Sciatic nerve (tissue), 2 donors: Measurements from ENCODE around the gene B3GNT2. TPM values are rescaled to one million over a fixed set of nuclear protein-coding genes. Genes with fewer than 3 reads are reported as not detected.

Experiments used
- ATAC-seq: fragments of 200-7000 bp; cut with Tn5 transposase; one replicate; pipeline ENCODE4 v1.9.1; 2020; ENCODE audit warnings: mild to moderate bottlenecking, moderate library complexity
- DNase-seq: peaks from one replicate; pipeline ENCODE4 v3.0.0-alpha.2; 2020; ENCODE audit warnings: low spot score
- intact Hi-C: fragments of 100-400 bp; cut with DNase I; formaldehyde crosslinking; loops from one replicate; pipeline ENCODE4 v1.14.2; 2022
- total RNA-seq: library from RNA; stranded (reverse); fragmentation: NEBNext Ultra II Directional; extraction: Animal tissue kit (Norgen Biotek cat#: 25700); gene quantifications from one replicate; pipeline ENCODE4 v1.2.1, GENCODE V29; 2021
- donor health status: DM: no; HTN: no; CAD: no.
- donor health status: DM: no; HTN: no; CAD: no.

B3GNT2 gene
- total RNA-seq, 1 donor from 2014 or later, result 21.0 TPM

DNA sequence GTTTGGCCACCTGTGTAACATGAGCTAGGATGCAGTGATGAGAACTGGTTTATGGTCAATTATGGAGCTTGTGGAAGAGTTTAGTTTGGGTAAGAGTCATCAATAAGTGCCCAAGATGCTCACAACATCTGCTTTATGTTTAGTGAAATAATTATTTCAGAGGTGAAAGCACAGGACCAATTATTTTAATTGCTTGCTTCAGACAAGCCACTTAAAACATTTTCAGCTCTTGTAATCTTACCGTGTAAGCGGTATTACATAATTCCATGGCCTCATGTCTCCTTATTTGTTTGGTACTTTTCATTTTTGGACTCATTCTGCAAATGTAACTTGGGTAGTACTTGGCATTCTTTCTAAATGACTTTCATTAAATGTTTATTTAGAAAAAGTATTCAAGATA lies 5.4 kb downstream of the B3GNT2 start:
- intact Hi-C loops, result no loop called here
- DNase-seq (no peak), ATAC-seq (no peak)

DNA sequence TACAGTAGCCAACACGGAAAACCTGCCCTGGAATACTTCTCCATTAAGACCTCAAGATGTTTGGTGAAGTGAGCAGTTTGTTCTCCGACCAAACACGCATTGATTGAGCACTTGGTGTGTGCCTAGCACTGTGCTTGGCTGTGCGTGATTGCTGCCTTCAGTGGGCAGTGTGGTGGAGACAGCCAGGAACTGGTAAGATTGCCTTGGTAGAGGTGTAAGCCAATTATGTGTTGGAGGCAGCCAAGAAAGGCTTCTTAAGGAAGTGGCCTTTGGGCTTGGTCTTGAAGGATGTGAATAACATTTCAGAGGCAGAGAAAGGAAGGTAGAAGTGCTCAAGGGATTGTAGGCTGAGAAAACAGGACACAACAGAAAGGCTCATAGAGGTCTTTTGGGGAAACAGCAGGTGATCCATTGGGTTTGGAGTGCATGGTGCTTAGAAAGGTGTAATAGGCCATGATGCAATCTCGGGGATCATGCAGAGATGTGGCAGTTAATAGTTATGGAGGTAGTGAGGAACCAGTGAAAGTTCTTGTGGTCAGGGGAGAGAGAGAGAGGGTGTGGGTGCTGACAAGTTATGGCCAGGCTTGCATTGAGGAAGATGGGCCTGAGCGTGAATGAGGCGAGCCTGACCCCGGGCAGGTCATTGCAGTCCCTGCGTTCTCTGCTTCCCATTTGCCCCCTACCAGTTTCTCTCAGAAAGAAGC lies 6.3 kb downstream of the B3GNT2 start:
- no peak for ATAC-seq
- no peak for DNase-seq
- intact Hi-C loops, result no loop called here

DNA sequence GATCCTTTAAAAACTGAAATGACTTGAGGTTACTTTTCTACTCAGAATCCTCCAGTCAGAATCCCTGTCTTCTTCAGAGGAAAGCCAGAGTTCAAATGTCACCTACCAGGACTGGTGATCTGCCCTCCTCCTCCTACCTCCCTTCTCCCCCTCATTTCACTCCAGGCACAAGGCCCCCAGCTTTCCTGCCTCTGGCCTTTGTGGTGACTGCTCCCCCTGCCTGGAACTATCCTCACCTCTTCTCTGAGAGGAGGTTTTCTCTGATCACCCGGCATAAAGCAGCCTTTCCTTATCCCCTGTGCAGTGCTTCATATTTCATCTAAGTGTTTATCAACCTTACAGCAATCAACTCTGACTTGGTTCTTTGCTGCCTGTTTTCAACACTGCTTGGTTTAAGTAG lies 6.8 kb downstream of the B3GNT2 start:
- ATAC-seq (no peak), DNase-seq (no peak)
- intact Hi-C loops, result no loop called here

DNA sequence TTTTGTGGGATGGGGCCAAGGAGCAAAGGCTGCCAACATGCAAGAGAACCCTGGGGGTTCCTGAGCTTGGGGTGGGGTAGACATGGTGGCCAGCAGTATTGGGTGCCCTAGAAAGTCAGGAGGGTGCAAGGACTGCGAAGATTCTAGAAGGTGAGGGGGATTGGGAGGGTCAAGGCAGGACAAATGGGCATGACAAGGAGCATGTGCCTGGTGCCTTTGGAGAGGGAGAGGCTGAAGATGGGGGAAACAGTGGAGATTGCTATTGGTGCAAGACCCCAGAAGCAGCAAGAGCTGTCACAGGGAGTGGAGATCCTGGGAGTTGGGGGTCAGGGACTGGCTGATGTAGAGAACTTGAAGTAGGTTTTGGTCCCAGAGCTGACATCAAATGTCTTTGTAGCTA lies 7.5 kb downstream of the B3GNT2 start:
- ATAC-seq, result no peak
- no peak for DNase-seq
- intact Hi-C loops, result no loop called here

DNA sequence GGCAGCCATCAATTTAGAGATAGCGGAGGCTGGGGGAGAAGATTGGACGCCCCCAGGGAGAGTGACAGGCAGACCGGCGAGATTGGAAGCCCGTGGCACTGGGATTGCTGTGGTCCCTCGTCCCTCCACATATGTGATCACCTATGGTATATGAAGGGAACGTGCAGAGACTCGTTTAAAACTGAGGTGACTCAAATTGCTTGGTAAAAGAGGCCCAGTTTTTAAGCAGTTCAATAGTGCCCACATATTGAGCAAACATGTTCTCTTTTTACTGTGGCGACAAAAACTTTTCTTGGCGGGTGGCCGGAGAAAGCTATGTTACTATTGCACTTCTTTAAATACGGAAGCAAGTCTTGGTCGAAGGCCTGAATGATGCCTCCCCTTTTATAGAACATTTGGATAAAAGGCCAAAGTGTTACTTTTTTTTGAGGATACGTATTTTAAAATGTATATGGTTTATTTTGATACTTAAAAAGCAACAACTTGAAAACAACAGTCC lies 9.1 kb downstream of the B3GNT2 start:
- no peak for ATAC-seq
- DNase-seq, result no peak
- intact Hi-C loops, result no loop called here

DNA sequence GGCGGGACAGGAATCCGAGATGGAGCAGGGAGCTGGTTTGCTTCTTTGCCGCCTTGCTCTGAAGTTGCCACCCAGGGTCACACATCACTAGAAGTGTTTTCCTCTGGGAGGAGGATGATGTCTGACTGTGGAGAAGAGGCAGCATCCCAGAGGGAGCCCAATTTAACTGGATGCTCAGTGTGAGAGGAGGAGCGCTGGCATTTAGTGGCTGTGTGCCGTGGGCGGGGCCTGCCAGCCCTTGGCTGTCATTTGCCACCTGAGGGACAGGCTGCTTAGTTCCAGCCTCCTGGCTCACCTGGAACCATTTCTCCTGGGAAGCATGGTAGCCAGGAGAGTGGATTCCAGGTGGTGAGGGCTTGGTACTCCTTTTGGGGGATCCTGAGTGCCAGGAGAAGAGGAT lies 9.6 kb downstream of the B3GNT2 start:
- intact Hi-C loops, result no loop called here
- DNase-seq (no peak), ATAC-seq (no peak)

DNA sequence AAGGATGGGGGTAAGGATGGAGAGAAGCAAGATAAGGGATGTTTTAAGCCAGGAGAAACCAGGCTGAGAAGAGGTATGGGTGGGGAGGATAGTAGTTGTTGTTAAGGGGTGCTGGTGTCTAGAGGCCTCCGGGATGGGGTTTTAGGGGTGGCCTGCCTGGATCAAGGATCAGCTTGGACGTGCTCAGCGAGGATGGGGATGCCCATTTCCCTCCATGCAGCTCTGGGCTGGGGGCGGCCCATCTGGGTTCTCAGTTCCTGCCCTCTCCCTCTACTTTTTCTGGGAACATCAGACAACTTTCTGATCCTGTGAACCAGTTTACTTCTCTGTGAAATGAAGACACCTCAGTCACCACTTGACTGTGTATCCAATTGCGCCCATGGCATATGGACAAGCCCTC lies 10.1 kb downstream of the B3GNT2 start:
- DNase-seq (no peak), ATAC-seq (no peak)
- intact Hi-C loops, result no loop called here

DNA sequence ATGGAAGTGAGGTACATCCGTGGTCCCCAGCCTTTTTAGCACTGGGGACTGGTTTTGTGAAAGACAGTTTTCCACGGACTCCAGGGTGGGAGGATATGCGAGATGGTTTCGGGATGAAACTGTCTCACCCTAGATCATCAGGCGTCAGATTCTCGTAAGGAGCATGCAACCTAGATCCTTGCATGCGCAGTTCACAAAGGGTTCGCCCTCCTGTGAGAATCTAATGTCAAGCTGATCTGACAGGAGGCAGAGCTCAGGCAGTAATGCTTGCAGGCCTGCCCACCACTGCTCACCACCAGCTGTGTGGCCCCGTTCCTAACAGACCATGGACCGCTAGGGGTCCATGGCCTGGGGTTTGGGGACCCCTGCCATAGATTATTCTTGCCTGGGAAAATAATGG lies 11.6 kb downstream of the B3GNT2 start:
- no peak for ATAC-seq
- no peak for DNase-seq
- intact Hi-C loops, result no loop called here

DNA sequence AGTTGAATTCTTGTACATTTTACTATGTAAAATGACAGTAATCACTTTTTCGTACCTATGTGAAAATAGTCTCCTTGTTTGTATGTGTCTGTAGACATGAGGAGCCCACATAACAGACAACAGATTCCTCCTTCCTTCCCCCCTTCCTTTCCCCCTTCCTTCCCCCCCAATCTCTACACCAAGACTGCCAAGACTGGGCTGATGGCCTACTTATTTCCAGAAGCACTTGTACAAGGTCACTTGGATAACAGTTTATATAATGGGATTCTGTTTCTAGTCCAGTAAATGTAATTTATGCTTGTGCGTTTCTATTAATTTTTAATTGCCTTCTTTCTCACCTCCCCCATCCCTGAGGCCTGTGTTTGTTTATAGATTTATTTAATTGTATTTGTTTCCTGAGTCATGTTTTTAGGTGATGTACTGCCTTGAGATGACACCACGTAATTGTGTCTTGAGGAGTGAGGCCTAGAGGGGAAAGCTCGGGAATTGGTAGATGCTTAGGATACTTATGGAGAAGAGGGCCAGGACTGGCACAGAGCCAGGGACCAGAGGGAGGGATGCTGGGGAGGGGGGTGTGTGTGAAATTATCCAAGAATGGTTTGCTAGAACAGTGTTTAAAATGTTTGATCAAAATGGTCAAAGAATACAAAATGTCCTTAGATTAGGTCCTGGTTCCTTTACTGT lies 12.3 kb downstream of the B3GNT2 start:
- no peak for DNase-seq
- intact Hi-C loops, result no loop called here
- no peak for ATAC-seq

DNA sequence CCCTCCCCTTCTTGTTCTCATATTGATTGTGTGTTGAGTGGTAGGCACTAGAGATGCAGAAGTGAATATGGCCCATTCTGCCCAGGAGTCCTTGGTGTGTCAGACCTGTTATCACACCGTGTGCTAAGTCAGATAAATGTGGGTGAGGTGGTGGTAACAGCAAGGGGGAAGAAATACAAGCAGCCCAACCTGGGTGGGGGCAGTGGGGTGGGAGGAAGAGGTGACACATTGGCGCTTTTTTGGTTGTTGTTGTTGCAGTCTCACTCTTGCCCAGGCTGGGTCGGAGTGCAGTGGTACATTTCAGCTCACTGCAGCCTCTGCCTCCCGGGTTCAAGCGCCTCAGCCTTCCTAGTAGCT lies 12.8 kb downstream of the B3GNT2 start:
- no peak for DNase-seq
- no peak for ATAC-seq
- intact Hi-C loops, result no loop called here

DNA sequence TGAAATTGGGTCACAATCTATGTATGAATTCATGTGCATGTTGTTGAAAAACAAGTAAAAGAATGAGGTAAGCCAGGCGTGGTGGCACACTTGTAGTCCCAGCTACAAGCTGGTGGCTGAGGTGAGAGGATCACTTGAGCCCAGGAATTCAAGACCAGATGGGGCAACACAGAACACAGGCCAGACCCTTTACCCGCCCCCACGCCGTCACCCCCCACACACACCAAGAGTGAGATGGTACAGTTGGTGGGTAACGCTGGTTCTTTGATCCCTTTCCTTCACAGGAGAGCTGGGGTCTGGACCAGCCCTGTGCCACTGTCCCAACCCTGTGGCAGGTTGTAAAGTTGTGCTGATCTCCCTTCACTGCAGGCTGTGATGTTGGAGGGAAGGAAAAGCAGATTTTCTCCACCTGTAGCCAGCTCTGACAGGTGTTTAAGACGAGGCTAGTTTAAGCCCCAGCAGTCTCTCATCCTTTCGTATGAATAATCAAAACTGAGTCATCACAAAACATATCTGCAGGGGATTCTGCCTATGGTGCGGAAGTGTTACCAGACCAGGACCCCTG lies 13.6 kb downstream of the B3GNT2 start:
- DNase-seq (no peak), ATAC-seq (no peak)
- intact Hi-C loops, result no loop called here

DNA sequence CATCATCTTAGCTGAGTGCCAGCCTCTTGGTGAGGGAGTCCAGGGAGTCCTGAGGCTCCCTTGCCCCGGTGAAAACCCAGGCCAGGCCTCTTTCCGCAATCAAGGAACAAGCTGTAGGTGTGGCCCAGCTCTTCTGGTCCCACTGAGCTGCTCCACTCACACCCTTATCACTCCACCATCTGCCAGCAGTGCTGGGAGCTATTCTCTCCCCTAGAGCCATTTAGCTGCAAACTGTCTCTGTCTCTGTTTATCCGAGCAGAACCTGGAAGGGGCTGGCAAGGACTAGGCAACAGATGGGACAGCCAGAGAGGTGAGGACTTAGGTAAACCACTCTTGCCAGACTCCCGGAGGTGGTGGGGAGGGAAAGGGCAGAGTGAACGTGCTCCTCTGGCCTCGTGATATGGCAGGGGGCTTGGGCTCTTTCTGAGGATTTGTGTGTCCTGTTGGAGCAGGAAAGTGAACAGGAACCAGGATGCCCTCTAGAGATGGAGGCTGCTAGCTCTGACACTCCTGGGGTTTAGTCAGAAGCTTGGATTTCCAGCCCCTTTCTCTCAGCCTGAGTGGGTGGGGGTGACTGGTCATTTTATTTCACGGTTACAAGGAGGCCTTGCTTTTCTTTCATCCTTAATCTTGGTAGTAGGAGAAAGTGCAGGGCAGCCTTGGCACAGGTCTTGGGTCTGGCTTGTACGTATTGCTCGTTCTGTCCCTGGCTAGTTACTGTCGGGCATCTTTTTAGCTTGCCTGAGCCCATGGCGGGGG lies 19.6 kb downstream of the B3GNT2 start:
- no peak for DNase-seq
- intact Hi-C loops, result no loop called here
- peak; percentile 11 for ATAC-seq

DNA sequence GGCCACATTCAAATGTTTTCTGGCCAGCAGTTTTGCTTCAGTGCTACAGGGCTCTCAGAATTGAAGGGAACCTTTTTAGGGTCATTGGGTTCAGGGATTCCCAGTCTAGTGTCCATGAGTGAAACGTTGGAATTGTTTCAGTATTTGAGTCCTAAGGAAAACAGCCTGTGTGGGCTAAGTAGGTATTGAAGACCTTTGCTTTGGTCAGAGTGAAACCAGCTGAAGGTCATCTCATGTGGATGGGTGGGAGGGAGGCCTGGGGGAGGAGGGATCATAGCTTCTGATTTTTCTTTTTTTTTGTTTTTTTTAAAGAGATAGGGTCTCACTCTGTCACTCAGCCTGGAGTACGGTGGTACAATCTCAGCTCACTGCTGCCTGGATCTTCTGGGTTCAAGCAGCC lies 20.2 kb downstream of the B3GNT2 start:
- DNase-seq, result no peak
- intact Hi-C loops, result no loop called here
- peak; percentile 4 for ATAC-seq

DNA sequence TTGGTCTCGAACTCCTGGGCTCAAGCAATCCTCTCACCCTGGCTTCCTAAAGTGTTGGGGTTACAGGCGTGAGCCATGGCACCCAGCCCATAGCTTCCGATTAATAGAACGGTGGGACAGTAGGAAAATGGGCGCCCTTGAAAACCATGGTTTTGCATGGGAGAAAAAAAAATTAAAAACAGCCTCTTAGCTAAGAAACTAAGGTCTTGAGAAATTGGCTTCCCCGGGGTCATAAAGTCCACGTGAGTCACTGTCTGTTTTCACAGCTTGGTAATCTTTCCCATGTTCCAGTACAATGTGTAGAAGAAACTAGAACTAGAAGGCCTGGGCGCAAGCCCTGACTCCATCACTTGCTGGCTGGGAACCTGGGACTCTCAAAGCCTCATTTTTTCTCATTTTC lies 20.7 kb downstream of the B3GNT2 start:
- DNase-seq (peak; percentile 64), ATAC-seq (peak; percentile 95)
- intact Hi-C loops, result no loop called here

DNA sequence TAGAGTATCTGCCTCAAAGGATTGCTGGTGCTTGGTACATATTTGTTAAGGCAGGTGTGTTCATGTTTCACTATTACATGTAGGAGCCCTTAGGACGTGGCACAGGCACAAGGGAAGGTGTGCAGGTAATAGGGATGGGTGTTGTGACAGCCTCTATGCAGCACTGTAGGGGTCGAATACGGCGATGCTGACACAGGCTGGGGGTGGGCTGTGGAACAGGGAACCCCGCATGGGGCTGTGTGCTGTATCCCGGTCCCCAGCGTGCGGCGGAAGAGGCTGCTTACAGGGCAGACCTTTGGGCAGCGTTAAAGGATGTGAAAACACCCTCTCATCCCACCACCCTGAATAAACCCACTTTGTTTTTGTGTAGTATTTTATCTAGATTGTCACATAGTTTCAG lies 21.5 kb downstream of the B3GNT2 start:
- no peak for ATAC-seq

DNA sequence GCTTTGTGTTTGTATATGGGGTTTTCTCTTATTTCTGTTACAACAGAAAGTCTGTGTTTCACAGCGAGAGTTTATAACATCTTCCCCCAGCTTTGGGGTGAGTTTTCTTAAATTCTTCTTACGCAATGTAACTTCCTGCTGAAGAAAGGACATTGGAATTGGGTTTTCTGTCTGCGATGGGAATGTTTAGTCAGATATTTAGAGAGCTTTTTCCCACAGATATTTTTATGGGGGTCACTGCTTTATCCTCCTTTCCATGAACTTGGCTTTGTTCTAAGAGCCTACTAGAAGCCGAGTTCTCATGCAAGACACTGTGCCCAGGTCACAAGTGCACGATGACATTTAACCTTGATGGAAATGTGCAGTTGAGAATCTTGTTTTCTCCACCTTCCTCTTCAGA lies 22.1 kb downstream of the B3GNT2 start:
- intact Hi-C loops, result no loop called here
- no peak for ATAC-seq
- DNase-seq, result no peak

More for the DNA sequence above, 21.5 kb downstream of the B3GNT2 start:
- no peak for DNase-seq
- intact Hi-C loops, result no loop called here

DNA sequence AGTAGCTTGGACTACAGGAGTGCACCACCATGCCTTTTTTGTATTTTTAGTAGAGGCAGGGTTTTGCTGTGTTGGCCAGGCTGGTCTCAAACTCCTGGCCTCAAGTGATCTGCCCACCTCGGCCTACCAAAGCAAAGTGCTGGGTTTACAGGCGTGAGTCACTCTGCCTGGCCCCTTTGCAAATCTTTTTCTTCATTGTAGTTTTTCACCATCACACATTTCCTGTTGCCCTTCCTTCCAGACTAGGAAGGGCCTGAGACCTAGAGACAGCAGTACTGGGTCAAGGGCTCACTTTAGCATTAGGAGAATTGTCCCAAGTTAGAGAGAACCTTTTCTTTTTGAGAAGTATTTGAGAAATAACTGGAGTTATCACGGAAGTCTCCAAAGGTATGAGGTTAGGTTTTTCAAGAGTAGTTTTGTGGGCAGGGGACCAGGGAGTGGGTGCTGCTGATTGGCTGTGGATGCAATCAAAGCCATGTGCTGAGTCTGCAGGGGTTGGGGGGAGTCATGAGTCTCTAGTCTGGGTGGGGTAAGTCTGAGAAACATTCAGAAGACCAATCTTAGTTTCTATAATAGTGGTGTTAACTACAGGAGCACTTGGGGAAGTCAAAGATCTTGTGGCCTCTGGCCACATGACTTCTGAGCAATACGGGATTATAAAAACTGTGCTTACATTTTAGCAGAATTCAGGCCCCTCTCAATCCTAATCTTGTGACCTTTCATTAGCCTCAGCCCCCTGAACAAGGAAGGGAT lies 23.7 kb downstream of the B3GNT2 start:
- DNase-seq, result no peak
- ATAC-seq, result no peak
- intact Hi-C loops, result no loop called here

DNA sequence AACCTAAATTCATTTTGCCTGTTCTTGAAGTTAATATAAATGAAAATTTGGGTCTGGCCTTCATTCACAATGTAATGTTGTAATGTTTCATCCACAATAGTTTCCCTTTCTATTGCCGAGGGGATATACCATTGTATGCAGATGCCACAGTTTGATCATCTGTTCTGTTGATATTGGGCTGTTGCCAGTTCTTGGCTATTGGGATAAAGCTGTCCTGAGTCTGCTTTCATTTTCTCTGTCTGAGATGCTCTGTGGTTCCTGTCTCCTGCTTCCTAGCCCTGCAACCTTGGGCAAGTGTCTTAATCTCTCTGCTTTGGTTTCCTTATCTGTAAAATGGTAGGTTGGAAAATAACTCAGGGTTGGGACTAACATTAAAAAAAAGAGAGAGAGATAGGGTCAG lies 25.2 kb downstream of the B3GNT2 start:
- DNase-seq, result no peak
- no peak for ATAC-seq
- intact Hi-C loops, result no loop called here

DNA sequence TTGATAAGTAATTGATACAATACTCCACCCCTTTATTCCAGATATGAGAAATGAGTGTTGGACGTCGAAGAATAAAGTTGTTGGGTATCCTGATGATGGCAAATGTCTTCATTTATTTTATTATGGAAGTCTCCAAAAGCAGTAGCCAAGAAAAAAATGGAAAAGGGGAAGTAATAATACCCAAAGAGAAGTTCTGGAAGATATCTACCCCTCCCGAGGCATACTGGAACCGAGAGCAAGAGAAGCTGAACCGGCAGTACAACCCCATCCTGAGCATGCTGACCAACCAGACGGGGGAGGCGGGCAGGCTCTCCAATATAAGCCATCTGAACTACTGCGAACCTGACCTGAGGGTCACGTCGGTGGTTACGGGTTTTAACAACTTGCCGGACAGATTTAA lies 26.3 kb downstream of the B3GNT2 start:
- intact Hi-C loops, result no loop called here
- ATAC-seq (no peak), DNase-seq (no peak)
